GM11168 (cell line): ENCODE results near the gene ALG14.

ENCODE experiments used
- in situ Hi-C: fragments of 300-500 bp; cut with MboI; formaldehyde crosslinking; loops from one replicate; pipeline ENCODE4 v1.12.0; 2022; ENCODE audit warnings: low sequenced_read_pairs; ENCODE audit not compliant: unreplicated experiment

ALG14 gene

GRCh38 chr1:95089650-95090287 lies 17.0 kb upstream of the ALG14 start:
- in situ Hi-C loops: loop anchor here (10.0 kb wide), 1 partner anchor 145 kb away; the partner anchor contains the start of gene RWDD3

- in situ Hi-C loops: loop anchor here (10.0 kb wide), 1 partner anchor 146 kb away; the partner anchor contains the start of gene RWDD3
Measured at GRCh38 chr1:95088303-95088702, 15.6 kb upstream of the ALG14 start.

- in situ Hi-C loops: loop anchor here (10.0 kb wide), 1 partner anchor 148 kb away; the partner anchor contains the start of gene RWDD3
Measured at GRCh38 chr1:95086949-95087533, 14.3 kb upstream of the ALG14 start.

GRCh38 chr1:95085376-95085775 lies 12.6 kb upstream of the ALG14 start:
- in situ Hi-C loops: loop anchor here (10.0 kb wide), 1 partner anchor 149 kb away; the partner anchor contains the start of gene RWDD3

GRCh38 chr1:95084317-95085176 lies 11.8 kb upstream of the ALG14 start:
- in situ Hi-C loops: loop anchor here (10.0 kb wide), 1 partner anchor 150 kb away; the partner anchor contains the start of gene RWDD3

GRCh38 chr1:95080879-95081278 lies 8.1 kb upstream of the ALG14 start:
- in situ Hi-C loops: loop anchor here (10.0 kb wide), 1 partner anchor 154 kb away; the partner anchor contains the start of gene RWDD3

- in situ Hi-C loops: loop anchor here (10.0 kb wide), 1 partner anchor 154 kb away; the partner anchor contains the start of gene RWDD3
Measured at GRCh38 chr1:95080446-95080845, 7.7 kb upstream of the ALG14 start.

- in situ Hi-C loops: no loop called here
Measured at GRCh38 chr1:95076034-95076433, 3.3 kb upstream of the ALG14 start.

- in situ Hi-C loops: no loop called here
Measured at GRCh38 chr1:95073446-95073845, 695 bp upstream of the ALG14 start.

GRCh38 chr1:95072117-95072516 lies 634 bp downstream of the ALG14 start:
- in situ Hi-C loops: no loop called here

GRCh38 chr1:95071539-95071938 lies 1.2 kb downstream of the ALG14 start:
- in situ Hi-C loops: no loop called here

- in situ Hi-C loops: no loop called here
Measured at GRCh38 chr1:95069710-95070093, 3.0 kb downstream of the ALG14 start.

- in situ Hi-C loops: no loop called here
Measured at GRCh38 chr1:95068956-95069709, 3.6 kb downstream of the ALG14 start.

- in situ Hi-C loops: no loop called here
Measured at GRCh38 chr1:95067568-95067967, 5.2 kb downstream of the ALG14 start.

- in situ Hi-C loops: no loop called here
Measured at GRCh38 chr1:95067062-95067461, 5.7 kb downstream of the ALG14 start.

GRCh38 chr1:95061445-95062006 lies 11.2 kb downstream of the ALG14 start:
- in situ Hi-C loops: no loop called here

GRCh38 chr1:95058974-95059373 lies 13.8 kb downstream of the ALG14 start:
- in situ Hi-C loops: no loop called here

GRCh38 chr1:95057351-95057750 lies 15.4 kb downstream of the ALG14 start:
- in situ Hi-C loops: no loop called here

- in situ Hi-C loops: no loop called here
Measured at GRCh38 chr1:95049935-95050334, 22.8 kb downstream of the ALG14 start.

- in situ Hi-C loops: no loop called here
Measured at GRCh38 chr1:95048317-95048716, 24.4 kb downstream of the ALG14 start.
